ENCODE results near the gene TMEM240. TPM values are rescaled to one million over a fixed set of nuclear protein-coding genes. Genes with fewer than 3 reads are reported as not detected.

The TMEM240 gene
- total and polyA plus RNA-seq, 2 of the 8 experiments (the other 6 are each of a cell fraction or from before 2014, with no cell fraction given) = 3.6 to 5.7 TPM

DNA sequence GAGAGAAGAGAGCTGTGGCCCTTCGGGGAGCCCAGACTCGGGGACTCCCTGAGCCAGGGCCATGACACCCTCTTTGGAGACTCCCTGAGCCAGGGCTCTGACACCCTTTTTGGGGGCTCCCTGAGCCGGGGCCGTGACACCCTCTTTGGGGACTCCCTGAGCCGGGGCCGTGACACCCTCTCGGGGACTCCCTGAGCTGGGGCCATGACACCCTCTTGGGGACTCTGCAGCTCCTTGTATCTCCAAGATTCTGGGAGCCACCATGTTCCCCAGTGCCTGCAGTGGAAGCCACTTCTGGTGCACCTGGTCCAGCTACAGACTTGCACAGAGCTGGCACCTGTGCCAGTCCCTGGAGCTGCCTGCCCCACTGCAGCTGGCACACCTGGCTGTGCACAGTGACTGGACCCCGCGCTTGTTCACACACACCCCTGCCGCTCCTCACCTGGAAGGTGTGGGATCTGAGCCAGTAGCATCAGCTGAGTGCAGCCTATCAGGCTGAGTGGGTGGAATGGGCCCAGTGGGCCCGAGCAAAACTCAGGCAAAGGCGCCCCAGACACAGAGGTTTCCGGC is 38.0 kb upstream of the TMEM240 start:
- H3K79me2 ChIP-seq (ENCODE audit: control insufficient read depth in 1 of 2, insufficient read depth in 2 of 2, low read length in 2 of 2) = peaks cover 3 to 10% of the 10 kb centered on the region in 2 experiments
- no peak for FAIRE-seq
- no peak overlapping the region for H3K18ac ChIP-seq (ENCODE audit: extremely low read depth, low read length)
- H3K27ac ChIP-seq (ENCODE audit: low read depth, low read length) = no peak overlapping the region
- H2BK12ac ChIP-seq (ENCODE audit: low read depth, low read length) = no peak overlapping the region
- H2BK120ac ChIP-seq (replicated peaks; ENCODE audit: low read depth, low read length) = no peak overlapping the region
- H3K4me3 ChIP-seq (ENCODE audit: extremely low read depth in 1 of 4, insufficient read depth in 2 of 4, low read depth in 3 of 4, low read length in 4 of 4) = no peak overlapping the region
- H2BK15ac ChIP-seq (ENCODE audit: low read length) = no peak overlapping the region
- H3K27me3 ChIP-seq (replicated peaks in 1 of 4; ENCODE audit: control insufficient read depth in 3 of 4, extremely low read depth in 1 of 4, insufficient read depth in 3 of 4, low read length in 3 of 4) = no peaks in the 10 kb centered on the region; a peak in 1 of 7 replicates
- no peak overlapping the region for H3K9ac ChIP-seq (replicated peaks in 1 of 4; ENCODE audit: extremely low read depth in 1 of 4, low read depth in 3 of 4, low read length in 3 of 4)
- ChIA-PET POLR2A (ENCODE audit: partially characterized antibody) (interaction anchor here (0.6 to 2.1 kb wide), 11 partner anchors 8 to 203 kb away, joined by 3 to 10 read pairs (median 4); partner anchors contain the start of gene MIB2), CTCF (ENCODE audit: partially characterized antibody) (interaction anchor here (0.6 to 2.8 kb wide), 9 partner anchors 8 to 577 kb away, joined by 3 to 15 read pairs (median 4); no protein-coding TSS in a partner anchor)
- no peak overlapping the region for H4K91ac ChIP-seq (replicated peaks; ENCODE audit: insufficient read length, low read length)
- H2AK5ac ChIP-seq (ENCODE audit: low read depth, low read length) = no peak overlapping the region
- H2AFZ ChIP-seq (ENCODE audit: low read length) = peak overlapping the region; percentile 0; the same call in 1 of the 2 replicates
- H4K5ac ChIP-seq (ENCODE audit: insufficient read length, low read depth, low read length) = no peak overlapping the region
- H2BK5ac ChIP-seq (ENCODE audit: low read depth, low read length) = no peak overlapping the region
- DNase-seq (ENCODE audit: low read depth in 1 of 2, low spot score in 2 of 2) = no peak
- 86% methylated on average over 13 of the region's 13 CpGs; no CpG with 5 or more reads in 1 of the 2 experiments for WGBS, 2 experiments (ENCODE audit: extremely low coverage in 1 of 2, insufficient coverage in 1 of 2, insufficient read length in 1 of 2, insufficient replicate concordance in 2 of 2, low coverage in 1 of 2, low lambda C conversion rate in 2 of 2, missing lambda C conversion rate in 1 of 2)
- no peak overlapping the region; the same call in 1 of the 2 replicates for H4K8ac ChIP-seq (ENCODE audit: extremely low read depth, insufficient read depth, low read length)
- no peak overlapping the region for H3K56ac ChIP-seq (replicated peaks; ENCODE audit: insufficient read length, low read depth, low read length)
- H4K20me1 ChIP-seq (replicated peaks in 1 of 2; ENCODE audit: control insufficient read depth in 1 of 2, insufficient read depth in 2 of 2, low read length in 2 of 2) = no peaks in the 10 kb centered on the region
- peaks cover 0 to under 1% (median 0%) of the 10 kb centered on the region in 4 experiments; a peak in 1 of 7 replicates for H3K4me1 ChIP-seq (replicated peaks in 1 of 4; ENCODE audit: control insufficient read depth in 3 of 4, insufficient read depth in 4 of 4, low read length in 3 of 4)
- H3K14ac ChIP-seq (ENCODE audit: insufficient read length) = no peak overlapping the region
- no peaks in the 10 kb centered on the region for H3K36me3 ChIP-seq (ENCODE audit: control insufficient read depth in 2 of 4, insufficient read depth in 4 of 4, low read length in 3 of 4)
- H2BK20ac ChIP-seq (ENCODE audit: low read length) = no peak overlapping the region
- H3K4ac ChIP-seq (replicated peaks; ENCODE audit: insufficient read length, low read depth, low read length) = no peak overlapping the region
- no peaks in the 10 kb centered on the region for H3K79me1 ChIP-seq (ENCODE audit: low read depth, low read length)
- H3K4me2 ChIP-seq (ENCODE audit: insufficient read depth in 1 of 2, low read depth in 2 of 2, low read length in 2 of 2) = no peak overlapping the region
- H3K23me2 ChIP-seq (ENCODE audit: low read depth, low read length) = peaks cover 7% of the 10 kb centered on the region; the same call in 1 of the 2 replicates
- H3K9me3 ChIP-seq (ENCODE audit: insufficient read depth in 2 of 2, low read depth in 1 of 2, low read length in 1 of 2) = no peaks in the 10 kb centered on the region
- H3K23ac ChIP-seq (ENCODE audit: insufficient read length) = no peak overlapping the region
- no peak for TF ChIP-seq TBP (IDR thresholded peaks at IDR 0.05; ENCODE audit: low read depth, low read length)
- TF ChIP-seq SP4 (IDR thresholded peaks at IDR 0.05; ENCODE audit: low read length) = no peak
